ENCODE data around the gene FAM120A.

- TF ChIP-seq, protein P1, sequence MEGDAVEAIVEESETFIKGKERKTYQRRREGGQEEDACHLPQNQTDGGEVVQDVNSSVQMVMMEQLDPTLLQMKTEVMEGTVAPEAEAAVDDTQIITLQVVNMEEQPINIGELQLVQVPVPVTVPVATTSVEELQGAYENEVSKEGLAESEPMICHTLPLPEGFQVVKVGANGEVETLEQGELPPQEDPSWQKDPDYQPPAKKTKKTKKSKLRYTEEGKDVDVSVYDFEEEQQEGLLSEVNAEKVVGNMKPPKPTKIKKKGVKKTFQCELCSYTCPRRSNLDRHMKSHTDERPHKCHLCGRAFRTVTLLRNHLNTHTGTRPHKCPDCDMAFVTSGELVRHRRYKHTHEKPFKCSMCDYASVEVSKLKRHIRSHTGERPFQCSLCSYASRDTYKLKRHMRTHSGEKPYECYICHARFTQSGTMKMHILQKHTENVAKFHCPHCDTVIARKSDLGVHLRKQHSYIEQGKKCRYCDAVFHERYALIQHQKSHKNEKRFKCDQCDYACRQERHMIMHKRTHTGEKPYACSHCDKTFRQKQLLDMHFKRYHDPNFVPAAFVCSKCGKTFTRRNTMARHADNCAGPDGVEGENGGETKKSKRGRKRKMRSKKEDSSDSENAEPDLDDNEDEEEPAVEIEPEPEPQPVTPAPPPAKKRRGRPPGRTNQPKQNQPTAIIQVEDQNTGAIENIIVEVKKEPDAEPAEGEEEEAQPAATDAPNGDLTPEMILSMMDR (IDR thresholded peaks at IDR 0.05) = no peak
- TF ChIP-seq POLR2A (IDR thresholded peaks at IDR 0.05) = no peak
- no peak for TF ChIP-seq EP300 (IDR thresholded peaks at IDR 0.05)
Observed at GRCh38 chr9:93574900-93575795, 123.7 kb downstream of the FAM120A start.
